GM12878 (cell line): Measurements from ENCODE around the gene HSPE1. TPM values are rescaled to one million over a fixed set of nuclear protein-coding genes. Genes with fewer than 3 reads are reported as not detected.

Experiments used
- ASH2L ChIP-seq: fragments of 300-600, 200-600 bp; sonication (generic); IDR thresholded peaks from 2 replicates; pipeline ENCODE4 v1.6.1; 2017; ENCODE audit warnings: low read depth, mild to moderate bottlenecking, borderline replicate concordance
- BCL11A ChIP-seq: IDR thresholded peaks from 2 replicates; pipeline ENCODE4 v1.6.1; 2011; ENCODE audit warnings: low read depth, low read length
- BCL3 ChIP-seq: IDR thresholded peaks from 2 replicates; pipeline ENCODE4 v1.6.1; 2011; ENCODE audit warnings: borderline replicate concordance, low read depth, mild to moderate bottlenecking, moderate library complexity, low read length; ENCODE audit not compliant: insufficient read depth, poor library complexity, severe bottlenecking
- BMI1 ChIP-seq: fragments of 450-650 bp; IDR thresholded peaks from 2 replicates; pipeline ENCODE4 v1.6.1; 2016; ENCODE audit warnings: mild to moderate bottlenecking, moderate library complexity, borderline replicate concordance
- CEBPB ChIP-seq, 2 experiments: fragments of 150-350 bp in 1 of 2; IDR thresholded peaks; 2 replicates each; pipeline ENCODE4 v1.6.1; 2012 to 2014; ENCODE audit warnings: low read depth in 2 of 2, low read length in 2 of 2, borderline replicate concordance in 1 of 2, inconsistent platforms in 1 of 2
- CHD1 ChIP-seq: IDR thresholded peaks from 2 replicates; pipeline ENCODE4 v1.6.1; 2012; ENCODE audit warnings: low read depth, low read length, improper control_type of control experiment
- E4F1 ChIP-seq: fragments of 450-650 bp; IDR thresholded peaks from 2 replicates; pipeline ENCODE4 v1.6.1; 2018; ENCODE audit warnings: borderline replicate concordance, mild to moderate bottlenecking; ENCODE audit not compliant: partially characterized antibody
- EP300 ChIP-seq, 2 experiments: fragments of 150-350 bp in 1 of 2; IDR thresholded peaks; 2 replicates each; pipeline ENCODE4 v1.6.1; 2011 to 2012; ENCODE audit warnings: low read depth in 2 of 2, low read length in 2 of 2, borderline replicate concordance in 1 of 2, improper control_type of control experiment in 1 of 2, inconsistent platforms in 1 of 2; ENCODE audit not compliant: control insufficient read depth in 1 of 2
- HDAC6 ChIP-seq: fragments of 200-600 bp; sonication (generic); IDR thresholded peaks from one replicate; pipeline ENCODE4 v1.8.0; 2017; ENCODE audit warnings: antibody characterized with exemption; ENCODE audit not compliant: unreplicated experiment
- IKZF2 ChIP-seq, 2 experiments: fragments of 450-650 bp; IDR thresholded peaks; 2 replicates each; pipeline ENCODE4 v1.6.1; 2017; ENCODE audit warnings: mild to moderate bottlenecking in 2 of 2, moderate library complexity in 2 of 2
- IRF4 ChIP-seq: IDR thresholded peaks from 2 replicates; pipeline ENCODE4 v1.6.1; 2011; ENCODE audit warnings: low read depth, low read length
- JUNB ChIP-seq: IDR thresholded peaks from 2 replicates; pipeline ENCODE4 v1.6.1; 2016; ENCODE audit warnings: antibody characterized with exemption, mild to moderate bottlenecking
- JUND ChIP-seq: IDR thresholded peaks from 2 replicates; pipeline ENCODE4 v1.6.1; 2012; ENCODE audit warnings: low read depth, mild to moderate bottlenecking, low read length, improper control_type of control experiment, moderate library complexity
- MEF2B ChIP-seq: fragments of 450-650 bp; IDR thresholded peaks from 2 replicates; pipeline ENCODE4 v1.6.1; 2018; ENCODE audit warnings: mild to moderate bottlenecking, moderate library complexity; ENCODE audit not compliant: partially characterized antibody, poor library complexity, severe bottlenecking
- MLLT1 ChIP-seq: fragments of 450-650 bp; IDR thresholded peaks from 2 replicates; pipeline ENCODE4 v1.6.1; 2016; ENCODE audit warnings: mild to moderate bottlenecking
- MTA2 ChIP-seq: fragments of 450-650 bp; IDR thresholded peaks from 2 replicates; pipeline ENCODE4 v1.6.1; 2016; ENCODE audit warnings: low read depth, mild to moderate bottlenecking, moderate library complexity
- NR2C1 ChIP-seq: fragments of 450-650 bp; IDR thresholded peaks from 2 replicates; pipeline ENCODE4 v1.6.1; 2017; ENCODE audit warnings: antibody characterized with exemption, mild to moderate bottlenecking, moderate library complexity
- NR2F1 ChIP-seq: fragments of 450-650 bp; conservative IDR thresholded peaks from 2 replicates; pipeline ENCODE4 v1.6.1; 2017; ENCODE audit warnings: mild to moderate bottlenecking
- PML ChIP-seq: IDR thresholded peaks from 2 replicates; pipeline ENCODE4 v1.6.1; 2012; ENCODE audit warnings: low read length, inconsistent platforms
- PRDM15 ChIP-seq: fragments of 450-650 bp; formaldehyde crosslinking; IDR thresholded peaks from 2 replicates; pipeline ENCODE4 v1.4.0; 2020; ENCODE audit warnings: mild to moderate bottlenecking, moderate library complexity
- RELA ChIP-seq: fragments of 450-650 bp; IDR thresholded peaks from 2 replicates; pipeline ENCODE4 v1.8.0; 2014; ENCODE audit warnings: borderline replicate concordance; ENCODE audit not compliant: partially characterized antibody
- RFX5 ChIP-seq: IDR thresholded peaks from 2 replicates; pipeline ENCODE4 v1.6.1; 2011; ENCODE audit warnings: low read depth, low read length, improper control_type of control experiment
- ZNF24 ChIP-seq: fragments of 450-650 bp; IDR thresholded peaks from 2 replicates; pipeline ENCODE4 v1.6.1; 2017; ENCODE audit warnings: antibody characterized with exemption, mild to moderate bottlenecking
- polyA plus RNA-seq, 11 experiments: library from polyadenylated mRNA; depleted of rRNA in 4 of 11; unstranded in 6 of 11; stranded (reverse) in 5 of 11; fragments of >200 nt; fragmentation: Nextera tagmentation in 4 of 11; fragmentation: Illumina TruSeq in 1 of 11; extraction: Ambion mirVana in 4 of 11; extraction: Trizol in 1 of 11; gene quantifications; 1 replicate in 1 of 11; 2 replicates in 10 of 11; pipeline versions ENCODE4 v1.2.1 to v1.2.3, GENCODE V29; 2011 to 2016; ENCODE audit warnings: inconsistent platforms in 2 of 11, missing spikeins in 2 of 11, low read depth in 1 of 11
- total RNA-seq, 4 experiments: library from RNA; depleted of rRNA in 3 of 4; stranded (reverse); fragments of >200 nt in 3 of 4; fragmentation: Illumina TruSeq in 1 of 4; extraction: Trizol in 1 of 4; gene quantifications; 2 replicates each; pipeline versions ENCODE4 v1.2.1 to v1.2.3, GENCODE V29; 2013 to 2021

HSPE1 gene
- total and polyA plus RNA-seq, 10 of the 15 experiments (the other 5 are each of a cell fraction or from before 2014, with no cell fraction given): 180 to 1,096 (median 505) TPM

DNA sequence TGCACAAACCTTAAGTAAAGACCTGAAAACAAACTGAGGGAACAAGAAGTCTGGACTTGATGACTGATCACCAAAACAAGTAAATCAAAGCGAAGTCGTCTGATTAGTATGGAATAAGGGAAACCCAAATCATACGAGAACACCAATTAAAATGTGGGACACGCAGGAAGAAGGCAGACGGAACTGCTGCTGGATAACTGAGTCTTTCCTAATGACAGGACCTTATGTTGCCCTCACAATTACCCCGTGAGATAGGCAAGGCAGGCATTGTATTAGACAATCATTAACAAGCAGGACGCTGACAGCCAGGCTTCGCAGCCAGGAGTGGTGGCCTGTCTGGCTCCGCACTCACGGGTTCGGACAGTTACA, 47.4 kb upstream of the HSPE1 start (continued):
- TF ChIP-seq PRDM15 (CRISPR knock-in tag) (no peak), BCL3 (no peak), CHD1 (no peak), HDAC6 (no peak), CEBPB (IDR thresholded peaks at IDR 0.05; ENCODE audit: borderline replicate concordance in 1 of 2, low read depth in 2 of 2, low read length in 2 of 2) (no peak), EP300 (IDR thresholded peaks at IDR 0.05; ENCODE audit: borderline replicate concordance in 1 of 2, control insufficient read depth in 1 of 2, low read depth in 2 of 2, low read length in 2 of 2) (peak in 1 of 2 experiments; percentile 46; a peak in 1 of 4 replicates), E4F1 (no peak), BCL11A (0 out of 2 replicates have a peak, but pooled peaks have one; percentile 16), IKZF2 (IDR thresholded peaks at IDR 0.05) (peak; percentile 13 to 39; a peak in 2 of 4 replicates), RELA (peak; percentile 90), IRF4 (peak; percentile 36; the same call in 1 of the 2 replicates), JUND (no peak), JUNB (no peak; the same call in 1 of the 2 replicates), NR2F1 (no peak), MEF2B (no peak), MLLT1 (no peak), ZNF24 (no peak), RFX5 (no peak), ASH2L (no peak), MTA2 (peak; percentile 39; the same call in 1 of the 2 replicates), NR2C1 (no peak), PML (no peak; the same call in 1 of the 2 replicates), BMI1 (no peak)
